CD4-positive, alpha-beta memory T cell (primary cell): ENCODE measurements around the gene HTR1B. TPM values are rescaled to one million over a fixed set of nuclear protein-coding genes. Genes with fewer than 3 reads are reported as not detected.

Experiments used
- CTCF ChIA-PET: fragments of 350-600 bp; sonication (Branson Sonifier 250); formaldehyde crosslinking; loops from one replicate; lab custom pipeline; 2021; ENCODE audit warnings: inconsistent platforms; ENCODE audit not compliant: partially characterized antibody; lab: Charles Lee
- POLR2A ChIA-PET: fragments of 350-600 bp; sonication (Branson Sonifier 250); formaldehyde crosslinking; loops from one replicate; lab custom pipeline; 2021; ENCODE audit not compliant: partially characterized antibody; lab: Charles Lee
- DNase-seq, 5 donors: peaks; one replicate each; pipeline versions ENCODE4 v3.0.0 to v3.0.0-alpha.2; 2020 to 2022; ENCODE audit warnings: mixed read lengths in 1 of 5
- H3K27ac ChIP-seq: one replicate; pipeline ENCODE4 v1.7.0; 2013; ENCODE audit warnings: low read depth, low read length
- H3K27me3 ChIP-seq: 2 replicates; pipeline ENCODE4 v1.7.0; 2013; ENCODE audit warnings: mild to moderate bottlenecking, low read length, moderate library complexity; ENCODE audit not compliant: insufficient read depth
- H3K36me3 ChIP-seq: 2 replicates; pipeline ENCODE4 v1.7.0; 2013; ENCODE audit warnings: mild to moderate bottlenecking, low read length, moderate library complexity; ENCODE audit not compliant: insufficient read depth
- H3K4me1 ChIP-seq: 2 replicates; pipeline ENCODE4 v1.7.0; 2013; ENCODE audit warnings: mild to moderate bottlenecking, low read length, moderate library complexity; ENCODE audit not compliant: insufficient read depth
- H3K4me3 ChIP-seq, 2 donors: one replicate each; pipeline ENCODE4 v1.7.0; 2013; ENCODE audit warnings: low read length in 2 of 2, mild to moderate bottlenecking in 1 of 2
- H3K9me3 ChIP-seq, 2 donors: one replicate each; pipeline ENCODE4 v1.7.0; 2013; ENCODE audit warnings: low read length in 2 of 2, control low read depth in 1 of 2; ENCODE audit not compliant: control insufficient read depth in 1 of 2
- H3K27ac Mint-ChIP-seq, 7 donors: one replicate each; pipeline ENCODE4 v1.8.0; 2020 to 2021; ENCODE audit warnings: mixed read lengths in 7 of 7, mild to moderate bottlenecking in 6 of 7, inconsistent platforms in 3 of 7, moderate library complexity in 3 of 7
- H3K27me3 Mint-ChIP-seq, 2 donors: one replicate each; pipeline ENCODE4 v1.8.0; 2020 to 2021; ENCODE audit warnings: mixed read lengths in 2 of 2
- H3K36me3 Mint-ChIP-seq, 2 donors: one replicate each; pipeline ENCODE4 v1.8.0; 2020 to 2021; ENCODE audit warnings: mixed read lengths in 2 of 2, inconsistent platforms in 1 of 2, mild to moderate bottlenecking in 1 of 2
- H3K4me1 Mint-ChIP-seq, 4 donors: one replicate each; pipeline ENCODE4 v1.8.0; 2020 to 2021; ENCODE audit warnings: mixed read lengths in 4 of 4, mild to moderate bottlenecking in 1 of 4
- H3K4me3 Mint-ChIP-seq, 8 donors: one replicate each; pipeline ENCODE4 v1.8.0; 2020 to 2021; ENCODE audit warnings: mixed read lengths in 8 of 8, mild to moderate bottlenecking in 7 of 8, moderate library complexity in 6 of 8, inconsistent platforms in 3 of 8
- H3K9me3 Mint-ChIP-seq, 8 donors: one replicate each; pipeline ENCODE4 v1.8.0; 2020 to 2021; ENCODE audit warnings: mixed read lengths in 8 of 8, mild to moderate bottlenecking in 5 of 8, inconsistent platforms in 3 of 8, moderate library complexity in 1 of 8
- intact Hi-C: fragments of 100-400 bp; cut with micrococcal nuclease; formaldehyde crosslinking; loops from one replicate; pipeline ENCODE4 v1.15.1; 2023
- polyA plus RNA-seq, 2 donors: library from polyadenylated mRNA; unstranded; fragments of 300-500 nt; fragmentation: Illumina TruSeq; gene quantifications; one replicate each; pipeline ENCODE4 v1.2.3, GENCODE V29; 2021
- total RNA-seq, 2 experiments: library from RNA; stranded (reverse); gene quantifications; one replicate each; pipeline ENCODE4 v1.2.3, GENCODE V29; 2021

Gene HTR1B
- total and polyA plus RNA-seq, 4 experiments from 2014 or later: not detected

GRCh38 chr6:77424761-77425160 lies 38.5 kb downstream of the HTR1B start:
- no peak overlapping the region for H3K27ac Mint-ChIP-seq
- no peaks in the 10 kb centered on the region for H3K9me3 ChIP-seq
- H3K4me3 ChIP-seq: no peak overlapping the region
- ChIA-PET CTCF (no interaction called here), POLR2A (no interaction called here)
- no peaks in the 10 kb centered on the region for H3K27me3 Mint-ChIP-seq
- H3K36me3 ChIP-seq: no peaks in the 10 kb centered on the region
- H3K36me3 Mint-ChIP-seq: no peaks in the 10 kb centered on the region
- no peak overlapping the region for H3K4me3 Mint-ChIP-seq
- peaks cover 0 to 4% (median under 1%) of the 10 kb centered on the region in 8 donors for H3K9me3 Mint-ChIP-seq
- H3K4me1 Mint-ChIP-seq: no peaks in the 10 kb centered on the region
- no peak for DNase-seq
- intact Hi-C loops: no loop called here
- H3K27ac ChIP-seq: no peak overlapping the region
- H3K4me1 ChIP-seq: no peaks in the 10 kb centered on the region
- no peaks in the 10 kb centered on the region for H3K27me3 ChIP-seq

- Mint-ChIP-seq H3K4me1 (no peaks in the 10 kb centered on the region), H3K9me3 (peaks cover 0 to 8% (median under 1%) of the 10 kb centered on the region in 8 donors), H3K27me3 (no peaks in the 10 kb centered on the region), H3K4me3 (no peak overlapping the region), H3K27ac (no peak overlapping the region), H3K36me3 (no peaks in the 10 kb centered on the region)
- ChIA-PET CTCF (no interaction called here), POLR2A (no interaction called here)
- H3K27ac ChIP-seq: no peak overlapping the region
- H3K36me3 ChIP-seq: no peaks in the 10 kb centered on the region
- intact Hi-C loops: no loop called here
- H3K9me3 ChIP-seq: no peaks in the 10 kb centered on the region
- no peak for DNase-seq
- no peaks in the 10 kb centered on the region for H3K4me1 ChIP-seq
- no peaks in the 10 kb centered on the region for H3K27me3 ChIP-seq
- no peak overlapping the region for H3K4me3 ChIP-seq
Observed at GRCh38 chr6:77416839-77417238, 46.5 kb downstream of the HTR1B start.

GRCh38 chr6:77415706-77416105 lies 47.6 kb downstream of the HTR1B start:
- ChIA-PET CTCF (no interaction called here), POLR2A (no interaction called here)
- H3K27me3 Mint-ChIP-seq: no peaks in the 10 kb centered on the region

More at GRCh38 chr6:77415706-77416105, 47.6 kb downstream of the HTR1B start:
- H3K4me1 Mint-ChIP-seq: no peaks in the 10 kb centered on the region
- intact Hi-C loops: no loop called here
- Histone ChIP-seq H3K36me3 (no peaks in the 10 kb centered on the region), H3K4me3 (no peak overlapping the region), H3K9me3 (no peaks in the 10 kb centered on the region), H3K27me3 (no peaks in the 10 kb centered on the region), H3K27ac (no peak overlapping the region), H3K4me1 (no peaks in the 10 kb centered on the region)
- H3K36me3 Mint-ChIP-seq: no peaks in the 10 kb centered on the region
- H3K4me3 Mint-ChIP-seq: no peak overlapping the region
- H3K27ac Mint-ChIP-seq: no peak overlapping the region
- H3K9me3 Mint-ChIP-seq: peaks cover 0 to 8% (median under 1%) of the 10 kb centered on the region in 8 donors
- DNase-seq: no peak

Other genes with a start within 250 kb of the HTR1B start
- gene MEI4, start 189.5 kb upstream of the HTR1B start, total RNA-seq: not detected
- not detected for gene MEI4, start 189.5 kb upstream of the HTR1B start, polyA plus RNA-seq